ENCODE data around the gene DTX4. TPM values are rescaled to one million over a fixed set of nuclear protein-coding genes. Genes with fewer than 3 reads are reported as not detected.

The DTX4 gene
- total and polyA plus RNA-seq, 2 of the 4 experiments (the other 2 are of a cell fraction), result 2.7 to 3.0 TPM

- H3K4me1 ChIP-seq (ENCODE audit: control insufficient read depth, insufficient read depth, low read length), result peaks cover 6% of the 10 kb centered on the region
- no TSS peak for BruUV-seq (replicated peaks)
- H3K27ac ChIP-seq (ENCODE audit: insufficient read depth, low read length), result no peak overlapping the region
- no peak overlapping the region for H3K18ac ChIP-seq (ENCODE audit: low read depth, low read length)
- H3K23ac ChIP-seq (ENCODE audit: low read depth, low read length), result no peak overlapping the region
- no peak overlapping the region for H2BK15ac ChIP-seq (ENCODE audit: low read depth, low read length)
- H3K4me2 ChIP-seq (ENCODE audit: low read depth, low read length), result peak overlapping the region; percentile 79
- no CpG with 5 or more reads among the region's 4 CpGs for WGBS, 2 experiments (ENCODE audit: extremely low coverage in 2 of 2, insufficient read length in 1 of 2)
- H4K20me1 ChIP-seq (ENCODE audit: insufficient read depth, low read length), result no peaks in the 10 kb centered on the region
- H4K91ac ChIP-seq (ENCODE audit: insufficient read depth, low read depth, low read length), result no peak overlapping the region
- H2BK120ac ChIP-seq (ENCODE audit: low read depth, low read length), result no peak overlapping the region
- H3K4me3 ChIP-seq (ENCODE audit: insufficient read depth, low read depth, low read length), result peak overlapping the region; percentile 48; the same call in 1 of the 2 replicates
- H3K36me3 ChIP-seq (ENCODE audit: control insufficient read depth, insufficient read depth, low read length), result no peaks in the 10 kb centered on the region
- peaks cover 4% of the 10 kb centered on the region; the same call in 1 of the 2 replicates for H3K9me1 ChIP-seq (ENCODE audit: insufficient read depth, low read length)
- ATAC-seq (ENCODE audit: low read depth), result no peak
- peak overlapping the region; percentile 10 for H2BK5ac ChIP-seq (ENCODE audit: low read depth, low read length, poor library complexity, severe bottlenecking)
- H2AFZ ChIP-seq (replicated peaks; ENCODE audit: low read length, poor library complexity), result no peak overlapping the region
- in situ Hi-C loops (cut with MboI; ENCODE audit: low sequenced_read_pairs), result no loop called here
- H4K8ac ChIP-seq (ENCODE audit: low read depth in 2 of 2, low read length in 2 of 2), result 0 out of 4 replicates have a peak overlapping the region, but pooled peaks of 1 of the 2 experiments have one; percentile 58
- H3K14ac ChIP-seq (replicated peaks; ENCODE audit: low read depth, low read length), result no peak overlapping the region
- ChIA-PET POLR2A (ENCODE audit: unreplicated experiment) (no interaction called here), CTCF (interaction anchor here (0.6 to 2.7 kb wide), 3 partner anchors 10 to 85 kb away, joined by 3 to 10 read pairs (median 3); no protein-coding TSS in a partner anchor)
- no peak overlapping the region for H2BK20ac ChIP-seq (ENCODE audit: low read depth, low read length)
- no peak overlapping the region for H2AK5ac ChIP-seq (ENCODE audit: low read depth, low read length)
- peak overlapping the region; percentile 51; the same call in 1 of the 2 replicates for H3K9ac ChIP-seq (ENCODE audit: low read depth, low read length)
- no peak overlapping the region for H4K5ac ChIP-seq (ENCODE audit: low read depth, low read length)
- peak; percentile 64 for DNase-seq
- no peak overlapping the region for H2AK9ac ChIP-seq (replicated peaks; ENCODE audit: low read depth, low read length, poor library complexity)
- TF ChIP-seq CEBPB (IDR thresholded peaks at IDR 0.05; ENCODE audit: low read depth, low read length), result peak; percentile 98
- no peak for TF ChIP-seq MAZ (IDR thresholded peaks at IDR 0.05; ENCODE audit: borderline replicate concordance, low read depth, low read length)
- H3K4ac ChIP-seq (ENCODE audit: low read depth, low read length), result no peak overlapping the region
- 0 out of 2 replicates have a peak overlapping the region, but pooled peaks have one; percentile 33 for H3K56ac ChIP-seq (ENCODE audit: extremely low read depth, insufficient read depth, low read length)
- H3K27me3 ChIP-seq (ENCODE audit: control insufficient read depth, insufficient read depth, low read length), result no peaks in the 10 kb centered on the region
- intact Hi-C loops (cut with micrococcal nuclease), result no loop called here
- peaks cover 9 to 23% of the 10 kb centered on the region in 2 experiments for H3K79me1 ChIP-seq (ENCODE audit: low read depth in 1 of 2, low read length in 2 of 2)
- dilution Hi-C loops (cut with HindIII; ENCODE audit: low sequenced_read_pairs, unreplicated experiment), result no loop called here
- H3K9me3 ChIP-seq (ENCODE audit: control insufficient read depth, insufficient read depth, low read length), result no peaks in the 10 kb centered on the region
Observed at GRCh38 chr11:59145534-59145933, 26.4 kb upstream of the DTX4 start.
